Keratinocyte (primary cell): ENCODE measurements around the gene HOXC11. TPM values are rescaled to one million over a fixed set of nuclear protein-coding genes. Genes with fewer than 3 reads are reported as not detected.
A peak's percentile ranks its signal among the peaks of the same experiment; 100 is the strongest.

Experiments used
- DNase-seq: peaks from one replicate; pipeline ENCODE4 v3.0.0-alpha.2; 2011; ENCODE audit warnings: low read depth, missing footprints, low spot score
- FAIRE-seq: peaks from 2 replicates; lab custom pipeline; 2011; peaks lifted over from hg19 to GRCh38; lab: Jason Lieb, UNC
- H2AFZ ChIP-seq: 2 replicates; pipeline ENCODE4 v1.6.0; 2012; ENCODE audit warnings: low read length, control low read depth, inconsistent platforms; ENCODE audit not compliant: control insufficient read depth
- H3K27ac ChIP-seq: 2 replicates; pipeline ENCODE4 v1.5.1; 2011; ENCODE audit warnings: low read length; ENCODE audit not compliant: control insufficient read depth, insufficient read depth
- H3K27me3 ChIP-seq: 3 replicates; pipeline ENCODE4 v1.6.0; 2011; ENCODE audit warnings: low read length; ENCODE audit not compliant: control insufficient read depth, insufficient read depth; ENCODE audit errors: extremely low read depth
- H3K36me3 ChIP-seq, 2 experiments: 2 replicates in 1 of 2; 3 replicates in 1 of 2; pipeline ENCODE4 v1.5.1; 2011; ENCODE audit warnings: low read length in 2 of 2, mild to moderate bottlenecking in 1 of 2; ENCODE audit not compliant: control insufficient read depth in 2 of 2, insufficient read depth in 2 of 2; ENCODE audit errors: extremely low read depth in 1 of 2
- H3K4me1 ChIP-seq: 3 replicates; pipeline ENCODE4 v1.5.1; 2011; ENCODE audit warnings: low read length; ENCODE audit not compliant: control insufficient read depth, insufficient read depth; ENCODE audit errors: extremely low read depth
- H3K4me2 ChIP-seq: 3 replicates; pipeline ENCODE4 v1.6.0; 2011; ENCODE audit warnings: low read depth, low read length; ENCODE audit not compliant: control insufficient read depth, insufficient read depth; ENCODE audit errors: extremely low read depth
- H3K4me3 ChIP-seq, 3 experiments: fragments of 200-600 bp in 1 of 3; sonication (generic) in 1 of 3; 2 replicates in 2 of 3; 3 replicates in 1 of 3; pipeline ENCODE4 v1.5.1; 2011 to 2016; ENCODE audit warnings: low read length in 3 of 3, mild to moderate bottlenecking in 3 of 3, control low read depth in 2 of 3, inconsistent platforms in 1 of 3, low read depth in 1 of 3, mixed read lengths in 1 of 3, mixed run types in 1 of 3, moderate library complexity in 1 of 3; ENCODE audit not compliant: control insufficient read depth in 2 of 3, insufficient read depth in 2 of 3; ENCODE audit errors: extremely low read depth in 1 of 3
- H3K79me2 ChIP-seq: 2 replicates; pipeline ENCODE4 v1.6.0; 2012; ENCODE audit warnings: low read length; ENCODE audit not compliant: control insufficient read depth, insufficient read depth
- H3K9ac ChIP-seq: 3 replicates; pipeline ENCODE4 v1.6.0; 2011; ENCODE audit warnings: low read length; ENCODE audit not compliant: control insufficient read depth, insufficient read depth; ENCODE audit errors: extremely low read depth
- H3K9me1 ChIP-seq: 3 replicates; pipeline ENCODE4 v1.6.0; 2011; ENCODE audit warnings: low read length; ENCODE audit not compliant: control insufficient read depth, insufficient read depth; ENCODE audit errors: extremely low read depth
- H3K9me3 ChIP-seq: 2 replicates; pipeline ENCODE4 v1.5.1; 2012; ENCODE audit warnings: low read depth, low read length; ENCODE audit not compliant: control insufficient read depth
- H4K20me1 ChIP-seq: 3 replicates; pipeline ENCODE4 v1.6.0; 2011; ENCODE audit warnings: low read length; ENCODE audit not compliant: control insufficient read depth, insufficient read depth; ENCODE audit errors: extremely low read depth
- EZH2 ChIP-seq: IDR thresholded peaks from one replicate; pipeline ENCODE4 v1.6.1; 2012; ENCODE audit warnings: inconsistent platforms, mild to moderate bottlenecking, low read length, moderate library complexity
- dilution Hi-C: fragments of 300-500 bp; cut with MboI; formaldehyde crosslinking; loops from one replicate; pipeline ENCODE4 v1.7.0; 2020; ENCODE audit warnings: low sequenced_read_pairs; ENCODE audit not compliant: extremely low pct_ligation_motif_present
- polyA plus RNA-seq, 5 experiments: library from polyadenylated mRNA; depleted of rRNA in 3 of 5; stranded (reverse) in 3 of 5; stranded (forward) in 1 of 5; unstranded in 1 of 5; fragments of >200 nt; gene quantifications; 1 replicate in 1 of 5; 2 replicates in 3 of 5; 3 replicates in 1 of 5; pipeline versions ENCODE4 v1.2.1 to v1.2.3, GENCODE V29; 2011 to 2012; ENCODE audit warnings: missing spikeins in 2 of 5, low read depth in 1 of 5, low replicate concordance in 1 of 5
- TF ChIP-seq, protein P1 (sequence below), 3 experiments: IDR thresholded peaks in 1 of 3; conservative IDR thresholded peaks in 1 of 3; optimal IDR thresholded peaks in 1 of 3; 2 replicates in 2 of 3; 3 replicates in 1 of 3; pipeline versions ENCODE3 to v1.5.1; 2011; ENCODE audit warnings: low read length in 3 of 3, mild to moderate bottlenecking in 3 of 3, moderate library complexity in 2 of 3, control low read depth in 1 of 3, inconsistent platforms in 1 of 3; ENCODE audit not compliant: insufficient read depth in 2 of 3; ENCODE audit errors: extremely low read depth in 1 of 3

Gene HOXC11
- polyA plus RNA-seq, 1 donor (not counting 4 experiments of a cell fraction or from before 2014, with no cell fraction given), result 1.6 TPM

DNA sequence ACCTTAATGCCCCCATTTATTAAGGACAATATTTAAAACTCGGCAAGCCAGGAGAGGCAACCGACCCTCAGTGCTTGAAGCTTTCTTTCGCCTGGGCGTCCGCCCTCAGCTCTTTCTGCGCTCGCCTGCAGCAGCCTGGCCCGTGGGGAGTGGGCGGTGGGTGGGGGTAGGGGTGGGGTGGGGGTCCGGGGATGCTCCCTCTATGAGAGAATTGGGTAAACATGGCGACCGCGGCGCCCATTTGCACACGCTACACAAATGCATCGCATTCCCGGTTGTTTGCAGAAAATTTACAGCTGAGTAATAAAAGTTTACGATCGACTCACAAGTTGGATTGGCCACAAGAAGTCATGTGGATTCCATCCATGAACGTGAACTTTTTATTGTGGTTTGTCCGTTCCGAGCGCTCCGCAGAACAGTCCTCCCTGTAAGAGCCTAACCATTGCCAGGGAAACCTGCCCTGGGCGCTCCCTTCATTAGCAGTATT lies 43.6 kb downstream of the HOXC11 start:
- peak overlapping the region; percentile 98 for H3K4me2 ChIP-seq
- H3K79me2 ChIP-seq, result peaks cover 43% of the 10 kb centered on the region
- peak overlapping the region; percentile 98 for H3K27ac ChIP-seq
- peak overlapping the region; percentile 56 to 95 (median 87) for H3K4me3 ChIP-seq
- peak overlapping the region; percentile 78 for H2AFZ ChIP-seq
- H3K9ac ChIP-seq, result peak overlapping the region; percentile 98
- H3K27me3 ChIP-seq, result no peaks in the 10 kb centered on the region
- peaks cover 33% of the 10 kb centered on the region for H3K4me1 ChIP-seq
- DNase-seq, result no peak
- peak; percentile 81 for FAIRE-seq
- dilution Hi-C loops, result no loop called here
- no peaks in the 10 kb centered on the region for H3K36me3 ChIP-seq
- TF ChIP-seq, protein P1, sequence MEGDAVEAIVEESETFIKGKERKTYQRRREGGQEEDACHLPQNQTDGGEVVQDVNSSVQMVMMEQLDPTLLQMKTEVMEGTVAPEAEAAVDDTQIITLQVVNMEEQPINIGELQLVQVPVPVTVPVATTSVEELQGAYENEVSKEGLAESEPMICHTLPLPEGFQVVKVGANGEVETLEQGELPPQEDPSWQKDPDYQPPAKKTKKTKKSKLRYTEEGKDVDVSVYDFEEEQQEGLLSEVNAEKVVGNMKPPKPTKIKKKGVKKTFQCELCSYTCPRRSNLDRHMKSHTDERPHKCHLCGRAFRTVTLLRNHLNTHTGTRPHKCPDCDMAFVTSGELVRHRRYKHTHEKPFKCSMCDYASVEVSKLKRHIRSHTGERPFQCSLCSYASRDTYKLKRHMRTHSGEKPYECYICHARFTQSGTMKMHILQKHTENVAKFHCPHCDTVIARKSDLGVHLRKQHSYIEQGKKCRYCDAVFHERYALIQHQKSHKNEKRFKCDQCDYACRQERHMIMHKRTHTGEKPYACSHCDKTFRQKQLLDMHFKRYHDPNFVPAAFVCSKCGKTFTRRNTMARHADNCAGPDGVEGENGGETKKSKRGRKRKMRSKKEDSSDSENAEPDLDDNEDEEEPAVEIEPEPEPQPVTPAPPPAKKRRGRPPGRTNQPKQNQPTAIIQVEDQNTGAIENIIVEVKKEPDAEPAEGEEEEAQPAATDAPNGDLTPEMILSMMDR (optimal IDR thresholded peaks at IDR 0.05 in 1 of 3, IDR thresholded peaks at IDR 0.05 in 1 of 3, conservative IDR thresholded peaks at IDR 0.05 in 1 of 3; ENCODE audit: extremely low read depth in 1 of 3, insufficient read depth in 2 of 3, low read length in 3 of 3), result no peak
- no peak for TF ChIP-seq EZH2
- H3K9me1 ChIP-seq, result no peaks in the 10 kb centered on the region
- no peaks in the 10 kb centered on the region for H4K20me1 ChIP-seq
- no peaks in the 10 kb centered on the region for H3K9me3 ChIP-seq

DNA sequence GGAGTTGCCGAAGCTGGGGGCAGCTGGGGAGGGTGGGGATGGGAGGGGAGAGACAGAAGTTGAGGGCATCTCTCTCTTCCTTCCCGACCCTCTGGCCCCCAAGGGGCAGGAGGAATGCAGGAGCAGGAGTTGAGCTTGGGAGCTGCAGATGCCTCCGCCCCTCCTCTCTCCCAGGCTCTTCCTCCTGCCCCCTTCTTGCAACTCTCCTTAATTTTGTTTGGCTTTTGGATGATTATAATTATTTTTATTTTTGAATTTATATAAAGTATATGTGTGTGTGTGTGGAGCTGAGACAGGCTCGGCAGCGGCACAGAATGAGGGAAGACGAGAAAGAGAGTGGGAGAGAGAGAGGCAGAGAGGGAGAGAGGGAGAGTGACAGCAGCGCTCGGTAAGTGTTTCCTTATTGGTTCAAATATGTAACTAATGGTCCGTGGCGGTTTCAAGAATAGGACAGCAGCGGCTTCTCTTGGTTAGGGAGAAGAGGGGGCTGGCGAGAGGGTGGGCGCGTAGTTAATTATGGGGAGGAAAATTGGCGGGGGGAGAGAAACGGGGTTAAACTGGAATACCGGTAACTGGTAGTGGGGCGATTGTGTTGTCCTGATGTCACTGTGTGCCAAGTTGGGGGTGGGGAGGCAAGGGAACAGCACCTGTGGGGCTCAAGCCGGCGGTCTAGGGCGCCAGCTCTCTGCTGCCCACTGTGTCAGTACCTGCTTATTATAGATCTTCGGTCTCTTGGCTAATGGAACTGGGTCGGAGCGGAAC lies 44.3 kb downstream of the HOXC11 start:
- no peak for FAIRE-seq
- peak overlapping the region; percentile 98 for H3K9ac ChIP-seq
- no peaks in the 10 kb centered on the region for H3K9me3 ChIP-seq
- H3K27ac ChIP-seq, result peak overlapping the region; percentile 98
- no peaks in the 10 kb centered on the region for H3K36me3 ChIP-seq
- H3K4me2 ChIP-seq, result peak overlapping the region; percentile 98
- dilution Hi-C loops, result no loop called here
- H3K4me3 ChIP-seq, result peak overlapping the region; percentile 56 to 95 (median 87)
- no peak for DNase-seq
- no peaks in the 10 kb centered on the region for H3K27me3 ChIP-seq
- H3K4me1 ChIP-seq, result peaks cover 40% of the 10 kb centered on the region
- TF ChIP-seq, protein P1 (optimal IDR thresholded peaks at IDR 0.05 in 1 of 3, IDR thresholded peaks at IDR 0.05 in 1 of 3, conservative IDR thresholded peaks at IDR 0.05 in 1 of 3; ENCODE audit: extremely low read depth in 1 of 3, insufficient read depth in 2 of 3, low read length in 3 of 3), result peak in 1 of 3 experiments; percentile 23
- no peak for TF ChIP-seq EZH2
- peak overlapping the region; percentile 54 for H2AFZ ChIP-seq
- H3K79me2 ChIP-seq, result peaks cover 50% of the 10 kb centered on the region
- no peaks in the 10 kb centered on the region for H3K9me1 ChIP-seq
- no peaks in the 10 kb centered on the region for H4K20me1 ChIP-seq
